GM12864 (cell line): Measurements from ENCODE around the gene SLC25A33.
"Not testable (repeated sequence)": the region's sequence is repeated elsewhere in the genome, so short reads cannot be mapped to it uniquely, and the experiment has no call there.

ENCODE experiments used
- DNase-seq: peaks from one replicate; pipeline ENCODE4 v3.0.0-alpha.2; 2011; ENCODE audit warnings: low read depth
- H3K4me3 ChIP-seq: 2 replicates; pipeline ENCODE4 v1.5.1; 2011; ENCODE audit warnings: mild to moderate bottlenecking, low read depth, low read length, control low read depth
- CTCF ChIP-seq: IDR thresholded peaks from 2 replicates; pipeline ENCODE4 v1.5.1; 2011; ENCODE audit warnings: low read depth, mild to moderate bottlenecking, moderate library complexity, low read length, control low read depth, inconsistent platforms; ENCODE audit errors: missing control alignments

The SLC25A33 gene

GRCh38 chr1:9500756-9501754 is 38.2 kb upstream of the SLC25A33 start:
- H3K4me3 ChIP-seq: no peak overlapping the region
- TF ChIP-seq CTCF: no peak
- no peak for DNase-seq

- TF ChIP-seq CTCF: no peak
- H3K4me3 ChIP-seq: no peak overlapping the region
- no peak for DNase-seq
Observed at GRCh38 chr1:9503001-9503675, 36.1 kb upstream of the SLC25A33 start.

GRCh38 chr1:9505143-9505542 is 34.1 kb upstream of the SLC25A33 start:
- DNase-seq: no peak
- no peak overlapping the region for H3K4me3 ChIP-seq
- no peak for TF ChIP-seq CTCF

GRCh38 chr1:9506901-9507300 is 32.4 kb upstream of the SLC25A33 start:
- H3K4me3 ChIP-seq: no peak overlapping the region
- DNase-seq: no peak
- no peak for TF ChIP-seq CTCF

- H3K4me3 ChIP-seq: no peak overlapping the region
- no peak for DNase-seq
- no peak for TF ChIP-seq CTCF
Observed at GRCh38 chr1:9510130-9510529, 29.1 kb upstream of the SLC25A33 start.

- not testable (repeated sequence) for H3K4me3 ChIP-seq, DNase-seq
Observed at GRCh38 chr1:9515550-9515949, 23.7 kb upstream of the SLC25A33 start.

- H3K4me3 ChIP-seq: no peak overlapping the region
- TF ChIP-seq CTCF: no peak
- DNase-seq: no peak
Observed at GRCh38 chr1:9518454-9518998, 20.7 kb upstream of the SLC25A33 start.
